SIG-M5 treated with dmso at 0.1 percent for 504 hours (cell line): ENCODE measurements around the gene SLC9A3.

Experiments
- DNase-seq: peaks from one replicate; lab custom pipeline; 2025; ENCODE audit not compliant: unreplicated experiment; lab: John Stamatoyannopoulos, UW

The SLC9A3 gene

DNA sequence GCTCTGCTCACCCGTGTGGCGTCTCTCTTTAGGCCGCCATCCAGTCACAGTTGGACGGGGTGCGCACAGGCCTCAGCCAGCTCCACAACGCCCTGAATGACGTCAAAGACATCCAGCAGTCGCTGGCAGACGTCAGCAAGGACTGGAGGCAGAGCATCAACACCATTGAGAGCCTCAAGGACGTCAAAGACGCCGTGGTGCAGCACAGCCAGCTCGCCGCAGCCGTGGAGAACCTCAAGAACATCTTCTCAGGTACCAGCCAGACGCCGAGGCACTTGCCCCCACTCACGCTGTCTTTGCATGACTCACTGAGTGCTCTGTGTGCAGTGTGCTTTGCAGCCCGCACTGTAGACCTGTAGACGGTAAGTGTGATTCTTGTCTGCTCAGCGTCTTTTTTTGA, 76.7 kb downstream of the SLC9A3 start:
- DNase-seq = no peak

DNA sequence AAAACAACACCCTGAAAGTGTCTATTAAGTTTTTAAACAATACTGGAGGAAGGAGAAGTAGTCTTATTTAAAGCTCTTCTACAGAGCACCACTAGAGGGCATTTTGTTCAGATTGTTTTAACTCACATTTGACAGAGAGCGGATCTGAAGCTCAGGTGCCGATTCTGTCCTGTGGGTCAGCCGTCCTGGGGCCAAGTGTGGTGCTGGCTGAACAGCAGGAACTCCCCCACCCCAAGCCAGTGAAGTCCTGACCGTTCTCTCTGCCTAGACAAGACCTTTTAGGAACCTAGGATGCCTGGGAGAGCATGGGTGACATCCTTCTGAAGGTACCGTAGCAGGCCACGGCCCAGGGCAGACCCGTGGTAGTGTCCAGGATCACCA, 77.4 kb downstream of the SLC9A3 start:
- peak; percentile 85 for DNase-seq

DNA sequence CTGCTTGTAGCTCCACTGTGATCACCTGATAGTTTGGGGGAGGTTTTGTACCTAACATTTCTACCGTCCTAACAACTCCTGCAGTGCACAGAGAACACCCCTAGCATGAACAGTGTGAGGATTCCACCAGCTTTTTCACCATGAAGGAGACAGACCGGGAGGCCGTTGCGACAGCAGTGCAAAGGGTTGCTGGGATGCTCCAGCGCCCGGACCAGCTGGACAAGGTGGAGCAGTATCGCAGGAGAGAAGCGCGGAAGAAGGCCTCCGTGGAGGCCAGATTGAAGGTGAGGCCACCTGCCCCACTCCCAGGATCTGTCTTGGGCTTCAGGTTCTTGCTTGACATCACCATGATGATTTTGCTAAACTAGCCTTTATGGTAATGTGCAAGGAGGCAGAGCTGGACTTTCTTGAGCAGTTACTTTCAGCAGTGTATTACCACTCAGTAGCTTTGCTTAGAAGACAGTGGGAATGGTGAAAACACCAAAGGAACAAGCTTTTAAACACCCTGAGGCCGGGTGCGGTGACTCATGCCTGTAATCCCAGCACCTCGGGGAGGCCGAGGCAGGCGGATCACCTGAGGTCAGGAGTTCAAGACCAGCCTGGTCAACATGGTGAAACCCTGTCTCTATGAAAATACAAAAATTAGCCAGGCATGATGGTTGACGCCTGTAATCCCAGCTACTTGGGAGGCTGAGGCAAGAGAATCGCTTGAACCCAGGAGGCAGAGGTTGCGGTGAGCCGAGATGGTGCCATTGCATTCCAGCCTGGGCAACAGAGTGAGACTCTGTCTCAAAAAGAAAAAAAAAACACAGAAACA, 78.0 kb downstream of the SLC9A3 start:
- DNase-seq = no peak

DNA sequence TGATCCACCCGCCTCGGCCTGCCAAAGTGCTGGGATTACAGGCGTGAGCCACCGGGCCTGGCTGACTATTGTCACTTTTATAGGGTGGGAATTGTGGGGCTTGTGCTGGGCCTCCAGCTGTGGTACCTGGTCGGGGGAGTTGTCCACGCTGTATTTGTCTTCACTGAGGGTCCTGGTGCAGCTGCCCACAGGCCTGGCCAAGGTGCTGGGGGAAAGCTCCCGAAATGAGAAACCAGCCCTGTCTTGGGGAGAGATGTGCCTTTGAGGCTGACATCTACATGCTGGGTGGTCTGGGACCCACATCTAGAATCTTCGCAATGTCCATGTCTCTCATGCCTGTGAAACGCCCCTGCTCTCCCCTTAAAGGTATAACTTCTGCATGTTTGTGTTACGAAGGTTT, 78.7 kb downstream of the SLC9A3 start:
- no peak for DNase-seq

DNA sequence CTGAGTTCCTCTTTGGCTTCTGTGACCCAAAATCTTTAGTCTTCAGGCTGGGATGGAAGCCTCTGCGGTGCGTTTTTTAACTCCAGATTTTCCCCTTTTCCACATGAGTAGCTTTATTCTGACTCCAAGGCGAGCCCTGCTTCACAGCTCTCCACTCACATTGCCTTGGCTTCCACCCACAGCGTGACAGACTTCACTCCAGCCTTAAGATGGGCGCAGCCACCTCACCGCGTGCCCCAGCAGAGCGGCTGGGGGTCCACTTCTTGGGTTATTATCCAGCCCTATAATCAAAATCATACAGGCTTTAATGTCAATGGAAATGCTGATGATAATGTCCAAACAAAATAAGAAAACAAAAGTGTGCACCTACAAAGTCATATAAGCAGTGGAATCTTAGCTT, 80.0 kb downstream of the SLC9A3 start:
- peak; percentile 32 for DNase-seq

DNA sequence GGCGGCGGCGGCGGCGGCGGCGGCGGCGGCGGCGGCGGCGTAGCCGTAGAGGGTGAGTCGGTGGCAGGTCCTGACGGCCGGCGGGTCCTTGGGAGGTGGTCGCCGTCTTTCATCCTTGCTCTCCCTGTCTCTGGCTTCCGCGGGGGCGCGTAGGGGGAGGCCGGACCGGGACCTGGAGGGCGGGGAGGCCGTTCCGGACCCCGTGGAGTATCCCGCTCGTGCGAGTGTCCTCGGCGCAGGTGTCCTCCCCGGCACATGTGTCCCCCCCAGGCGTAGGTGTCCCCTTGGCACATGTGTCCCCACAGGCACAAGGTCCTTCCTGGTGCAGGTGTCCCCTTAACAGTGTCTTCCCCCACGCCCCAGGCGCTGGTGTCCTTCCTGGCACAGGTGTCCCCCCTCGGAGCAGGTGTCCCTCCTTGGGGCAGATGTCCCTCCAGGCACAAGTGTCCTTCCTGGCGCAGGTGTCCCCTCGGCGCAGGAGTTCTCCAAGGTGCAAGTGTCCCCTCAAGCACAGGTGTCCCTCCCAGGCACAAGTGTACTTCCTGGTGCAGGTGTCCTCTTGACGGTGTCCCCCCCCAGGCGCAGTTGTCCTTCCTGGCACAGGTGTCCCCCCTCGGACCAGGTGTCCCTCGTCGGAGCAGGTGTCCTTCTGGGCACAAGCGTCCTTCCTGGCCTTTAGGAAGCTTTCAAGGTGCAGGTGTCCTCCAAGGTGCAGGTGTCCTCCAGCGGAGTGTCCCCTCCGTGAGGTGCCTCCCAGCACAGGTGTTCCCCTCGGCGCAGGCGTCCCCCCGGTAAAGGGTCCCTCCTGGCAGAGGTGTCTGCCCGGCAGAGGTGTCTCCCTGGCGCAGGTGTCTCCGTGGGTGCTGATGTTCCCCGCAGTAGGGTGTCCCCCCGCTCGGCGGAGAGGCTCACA, 80.8 kb downstream of the SLC9A3 start:
- DNase-seq = no peak

DNA sequence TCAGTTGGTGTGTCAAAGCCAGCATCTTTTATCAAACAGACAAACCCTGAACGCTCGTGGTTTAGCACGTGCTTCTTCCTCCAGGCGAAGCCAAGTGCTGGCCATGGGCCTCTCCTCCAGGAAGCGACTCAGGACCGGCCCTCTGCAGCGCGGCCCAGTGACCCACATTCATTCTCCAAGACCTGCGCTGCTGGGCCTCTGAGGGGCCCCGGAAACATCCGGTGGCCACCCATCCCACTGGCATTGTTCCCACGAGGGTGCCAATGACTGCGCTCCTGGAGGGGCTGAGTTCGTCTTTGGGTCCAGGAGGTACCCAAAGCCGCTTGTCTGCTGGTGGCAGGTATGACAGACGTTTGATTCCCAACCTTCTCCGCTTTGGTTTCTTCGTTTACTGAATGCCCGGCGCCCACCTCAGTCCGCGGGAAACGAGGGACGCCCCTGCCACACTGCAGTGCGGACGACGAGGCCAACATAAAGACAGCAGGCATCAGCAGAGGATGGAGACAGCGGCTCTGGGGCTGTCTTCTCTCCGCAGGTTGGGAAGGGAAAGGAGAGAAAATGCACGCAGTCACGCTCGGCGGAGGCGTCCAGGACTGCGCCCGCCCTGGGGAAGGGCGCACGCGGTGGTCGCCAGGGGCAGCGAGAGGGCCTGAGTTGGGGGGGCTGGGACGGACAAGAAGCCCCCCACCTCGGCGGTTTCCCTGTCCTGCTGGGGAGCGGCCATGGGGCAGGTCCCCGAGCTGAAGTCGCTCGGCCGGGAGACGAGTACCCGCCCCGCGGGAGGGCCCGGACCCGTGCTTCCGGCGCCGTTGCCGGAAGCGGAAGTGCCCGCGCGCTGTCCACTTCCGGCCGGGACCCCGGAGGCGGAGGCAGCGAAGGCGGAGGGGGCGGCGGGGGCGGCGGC, 81.7 kb downstream of the SLC9A3 start, which contains the start of gene EXOC3:
EXOC3 (plus strand) TSS at position 842 of the 904 bp plus-strand sequence. CDS start 3,030 bp downstream, outside the sequence.
- peak; percentile 67 for DNase-seq

DNA sequence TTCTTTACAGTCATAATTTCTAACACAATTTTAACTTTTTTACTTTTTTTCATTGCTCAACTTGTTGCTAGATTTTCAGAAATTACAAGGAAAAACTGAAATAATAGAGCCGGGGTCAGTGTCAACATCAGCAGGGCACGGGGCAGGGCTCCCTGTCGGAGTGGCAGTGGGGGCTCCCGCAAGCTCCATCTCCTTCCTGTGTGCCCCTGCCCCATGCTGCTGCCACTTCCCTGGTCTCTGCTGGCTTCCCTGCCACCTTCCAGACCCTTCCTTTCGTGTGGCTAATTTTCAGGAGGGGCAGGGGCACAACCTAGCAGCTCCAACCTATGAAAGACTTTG, 82.3 kb downstream of the SLC9A3 start:
- DNase-seq = no peak

DNA sequence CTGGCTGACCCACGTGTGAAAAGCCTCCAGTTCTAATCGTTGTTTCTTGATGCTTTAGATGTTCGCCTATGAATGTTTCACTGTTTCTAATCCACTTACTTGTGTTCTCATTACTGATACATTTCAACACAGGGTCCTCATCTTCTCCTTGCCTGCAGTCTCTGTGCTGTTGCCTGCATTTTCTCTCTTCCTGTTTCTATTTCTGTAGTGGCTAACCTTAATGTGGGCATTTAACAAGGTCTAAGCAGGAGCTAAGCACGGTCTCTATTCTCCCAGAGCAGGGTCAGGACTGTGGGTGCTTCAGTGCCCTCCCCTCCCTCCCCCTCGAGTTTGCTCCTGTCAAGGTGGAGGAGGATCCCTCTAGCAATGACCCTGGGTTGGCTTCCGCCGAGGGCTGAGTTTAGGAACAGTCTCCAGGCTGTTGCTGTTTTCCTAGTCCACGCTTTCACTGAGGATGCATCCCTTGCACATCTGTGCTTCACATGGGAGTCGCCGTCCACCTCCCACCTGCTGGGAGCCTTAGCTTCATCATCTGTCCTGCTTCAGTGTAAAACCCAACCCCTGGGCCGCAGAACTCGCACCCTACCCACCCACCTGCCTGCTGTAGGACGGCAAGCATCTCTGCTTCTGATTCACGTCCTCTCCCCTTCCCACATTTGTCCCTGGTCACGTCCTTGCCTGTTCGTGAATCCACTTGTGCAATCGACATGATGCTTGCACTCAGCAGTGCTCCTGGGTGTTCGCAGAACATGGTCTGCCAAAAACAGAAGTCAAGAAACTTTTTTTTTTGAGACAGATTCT, 83.6 kb downstream of the SLC9A3 start:
- peak; percentile 94 for DNase-seq

DNA sequence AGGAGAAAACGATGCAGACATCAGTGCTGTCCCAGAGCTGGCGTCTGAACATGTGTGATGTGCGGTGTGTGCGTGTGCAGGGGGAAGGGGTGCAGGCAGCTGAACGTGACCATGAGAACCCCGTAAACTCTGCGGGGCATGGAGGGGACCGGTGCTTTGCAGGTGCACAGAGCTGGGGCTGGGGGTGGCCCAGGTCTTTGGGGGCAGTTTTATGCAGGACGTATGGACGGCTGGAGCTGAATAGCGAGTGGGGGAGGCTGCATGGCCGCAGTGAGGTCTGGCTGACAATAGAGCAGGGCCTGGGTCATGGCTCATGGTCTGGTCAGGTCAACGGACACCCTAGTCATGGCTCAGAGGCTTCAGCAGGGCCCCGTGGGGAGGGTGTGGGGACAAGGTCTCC, 84.6 kb downstream of the SLC9A3 start:
- DNase-seq = no peak

DNA sequence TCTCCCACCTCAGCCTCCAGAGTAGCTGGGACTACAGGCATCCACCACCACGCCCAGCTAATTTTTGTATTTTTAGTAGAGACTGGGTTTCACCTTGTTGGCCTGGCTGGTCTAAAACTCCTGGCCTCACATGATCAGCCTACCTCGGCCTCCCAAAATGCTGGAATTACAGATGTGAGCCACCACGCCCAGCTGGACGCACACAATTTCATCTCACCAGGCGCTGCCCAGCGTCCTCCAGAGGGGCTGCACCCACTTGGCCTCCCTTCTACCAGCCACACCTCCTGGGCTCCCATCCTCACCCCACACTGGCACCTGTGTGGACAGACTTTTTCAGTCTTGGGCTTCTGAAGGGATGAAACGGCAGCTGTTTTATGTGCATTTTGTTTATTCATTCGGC, 85.1 kb downstream of the SLC9A3 start:
- no peak for DNase-seq

DNA sequence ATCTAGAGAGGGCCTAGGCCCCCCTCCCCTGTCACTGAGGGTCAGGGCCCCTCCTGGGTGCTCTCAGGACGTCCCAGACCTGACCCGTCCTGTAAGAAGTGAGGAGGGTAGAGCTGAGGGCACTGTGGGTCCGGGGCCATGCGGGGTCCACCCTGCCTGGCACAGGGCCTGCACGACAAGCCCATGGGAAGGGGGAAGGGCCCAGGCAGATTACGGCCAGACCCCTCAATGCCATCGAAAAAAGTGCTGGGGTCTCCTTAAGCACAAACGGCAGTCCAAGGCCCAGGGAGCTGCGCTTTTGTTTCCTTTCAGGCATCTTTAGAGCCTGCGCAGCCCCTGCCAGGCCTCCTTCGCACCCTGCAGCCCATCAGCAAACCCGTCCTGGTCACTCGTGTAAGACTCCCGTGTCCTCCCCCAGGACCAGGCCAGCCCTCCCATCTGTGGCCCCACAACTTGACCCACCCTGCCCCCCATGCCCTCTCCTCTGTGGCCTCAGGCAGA, 85.7 kb downstream of the SLC9A3 start:
- no peak for DNase-seq

DNA sequence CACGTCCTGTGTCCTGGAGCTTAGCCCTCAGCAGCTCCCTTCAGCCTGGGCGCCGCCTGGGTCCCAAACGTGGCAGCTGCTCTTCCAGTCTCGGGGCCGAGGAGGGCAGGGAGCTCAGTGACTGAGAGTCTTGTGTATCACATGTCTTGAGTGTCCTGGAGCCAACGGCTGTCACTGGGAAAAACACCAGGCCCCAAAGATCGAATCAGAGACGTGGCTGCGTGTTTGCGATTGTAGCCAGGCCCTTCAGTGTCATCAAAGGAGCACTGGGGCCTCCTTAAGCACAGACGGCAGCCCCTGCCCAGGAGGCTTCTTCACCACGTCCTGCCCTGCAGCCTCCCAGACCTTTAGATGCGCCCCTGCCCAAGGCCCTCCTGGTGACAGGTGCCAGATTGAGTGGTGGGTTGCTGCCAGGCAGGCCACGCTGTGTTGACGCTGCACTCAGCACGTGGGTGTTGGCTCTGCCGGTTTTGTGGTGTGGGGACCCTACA, 86.9 kb downstream of the SLC9A3 start:
- no peak for DNase-seq

DNA sequence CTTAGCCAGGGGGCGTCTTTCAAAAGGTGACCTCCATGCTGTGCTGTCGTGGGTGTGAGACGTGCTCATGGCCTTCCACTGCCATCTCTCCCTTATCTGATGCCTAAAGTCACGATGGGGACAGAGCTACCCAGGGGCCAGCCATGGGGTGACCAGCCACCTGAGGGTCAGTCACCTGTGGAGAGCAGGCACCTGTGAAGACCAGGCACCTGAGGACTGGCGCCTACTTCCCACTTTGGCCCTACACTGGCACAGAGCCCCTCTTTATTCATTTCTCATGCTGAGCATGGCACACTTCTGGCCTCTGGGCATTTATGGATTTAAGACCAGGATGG, 87.6 kb downstream of the SLC9A3 start:
- DNase-seq = no peak

DNA sequence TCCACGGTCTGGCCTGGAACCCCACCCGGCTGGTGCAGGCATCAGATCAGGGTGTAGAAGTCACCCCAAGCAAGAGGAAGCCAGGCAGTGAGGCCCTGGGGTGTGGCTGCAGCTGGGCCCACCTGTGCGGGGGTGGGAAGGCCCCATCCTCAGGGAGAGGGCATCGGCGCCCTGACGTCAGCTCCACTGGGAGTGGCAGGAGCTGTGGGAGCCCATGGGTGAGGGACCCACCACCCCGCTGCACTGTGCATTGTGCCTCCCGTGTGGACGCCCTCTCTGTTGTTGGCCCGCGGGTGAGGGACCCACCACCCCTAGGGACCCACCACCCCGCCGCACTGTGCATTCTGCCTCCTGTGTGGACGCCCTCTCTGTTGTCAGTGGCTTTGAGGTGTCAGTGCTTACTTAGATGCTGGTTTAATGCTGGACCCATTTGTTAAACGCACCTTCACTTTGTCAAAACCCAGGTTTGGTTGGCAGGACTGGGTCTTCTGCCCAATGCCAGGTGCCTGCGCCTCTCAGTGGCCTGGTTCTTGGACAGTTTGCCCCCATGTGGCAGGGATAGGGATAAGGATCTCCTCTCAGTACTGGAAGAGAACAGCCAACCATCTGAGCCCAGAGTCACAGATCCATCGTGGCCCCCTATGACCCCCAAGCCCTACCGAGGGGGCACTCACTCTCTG, 88.1 kb downstream of the SLC9A3 start:
- peak; percentile 37 for DNase-seq

DNA sequence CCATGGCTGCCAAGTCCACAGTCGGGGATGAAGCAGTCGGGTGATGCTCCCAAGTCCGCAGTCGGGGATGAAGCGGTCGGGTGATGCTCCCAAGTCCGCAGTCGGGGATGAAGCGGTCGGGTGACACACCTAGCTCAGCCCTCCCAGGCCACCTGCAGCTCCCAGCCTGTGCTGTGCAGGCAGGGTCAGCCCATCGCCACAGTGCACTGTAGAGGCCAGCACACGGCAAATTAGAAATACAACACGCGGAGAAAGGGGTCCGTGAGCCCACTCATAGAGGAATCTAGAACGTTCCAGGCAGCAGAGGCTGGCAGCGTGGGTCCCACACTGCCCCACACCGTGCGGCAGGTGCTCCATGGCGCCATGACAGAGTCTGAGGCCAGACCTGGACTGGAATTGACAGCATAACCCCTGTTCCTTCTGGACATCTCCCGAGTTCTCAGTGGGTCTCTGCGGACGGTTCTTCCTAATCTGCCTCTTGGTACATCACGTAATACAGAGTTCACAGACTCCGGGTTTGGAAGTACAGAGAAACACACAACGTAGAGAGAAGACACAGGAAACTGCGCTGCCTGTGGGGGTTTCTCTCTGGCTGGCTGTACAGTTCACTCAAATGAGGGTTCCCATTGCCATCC, 89.0 kb downstream of the SLC9A3 start:
- no peak for DNase-seq

DNA sequence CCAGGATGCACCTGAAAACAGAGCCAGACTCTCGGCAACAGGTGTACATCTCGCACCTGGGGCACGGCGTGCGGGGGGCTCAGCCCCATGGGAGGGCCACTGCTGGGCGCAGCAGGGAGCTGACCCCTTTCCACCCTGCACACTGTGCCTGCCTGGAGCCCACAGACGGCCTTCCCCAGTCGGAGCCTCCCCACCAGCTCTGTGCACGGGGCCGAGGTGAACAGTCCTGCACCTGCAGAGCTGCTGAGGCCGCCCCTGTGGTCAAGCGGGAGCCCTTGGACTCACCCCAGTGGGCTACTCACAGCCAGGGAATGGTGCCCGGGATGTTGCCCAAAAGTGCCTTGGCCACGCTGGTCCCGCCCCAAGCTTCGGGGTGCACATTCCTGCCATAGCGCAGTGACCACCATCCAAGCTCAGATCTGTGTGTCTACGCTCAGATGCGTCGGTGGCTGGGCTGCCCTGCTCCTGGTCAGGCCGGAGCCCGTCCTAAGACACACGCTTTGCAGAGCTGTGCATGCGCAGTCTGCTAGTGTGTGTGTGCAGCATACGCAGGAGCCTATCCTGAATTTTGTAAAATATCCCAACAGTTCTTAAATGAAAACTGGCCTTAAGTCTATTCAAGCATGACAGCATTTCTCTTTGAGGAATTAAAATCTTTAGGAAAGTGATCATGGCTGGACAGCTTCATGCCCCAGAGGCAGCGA, 89.7 kb downstream of the SLC9A3 start:
- no peak for DNase-seq

DNA sequence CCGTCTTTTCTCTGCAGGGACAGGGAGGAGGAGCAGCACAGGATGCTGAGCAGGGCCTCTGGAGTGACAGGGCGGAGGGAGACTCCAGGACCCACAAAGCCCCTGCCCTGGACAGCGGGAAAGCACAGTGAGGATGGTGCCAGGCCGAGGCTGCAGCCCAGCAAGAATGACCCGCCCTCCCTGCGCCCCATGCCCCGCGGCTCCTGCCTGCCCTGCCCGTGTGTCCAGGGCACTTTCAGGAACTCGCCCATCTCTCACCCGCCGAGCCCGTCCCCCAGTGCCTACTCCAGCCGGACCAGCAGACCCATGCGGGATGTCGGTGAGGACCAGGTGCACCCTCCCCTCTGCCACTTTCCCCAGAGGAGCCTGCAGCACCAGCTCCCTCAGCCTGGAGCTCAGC, 90.4 kb downstream of the SLC9A3 start:
- no peak for DNase-seq
